Measurements from ENCODE around the gene SLC4A2. TPM values are rescaled to one million over a fixed set of nuclear protein-coding genes. Genes with fewer than 3 reads are reported as not detected.
A peak's percentile ranks its signal among the peaks of the same experiment; 100 is the strongest.

SLC4A2 gene
- total RNA-seq, 1 donor from 2014 or later, result 371 TPM

- no peaks in the 10 kb centered on the region for H3K27me3 Mint-ChIP-seq (ENCODE audit: low read depth)
Measured at GRCh38 chr7:151113344-151114150, 54.2 kb downstream of the SLC4A2 start.

GRCh38 chr7:151114151-151115090 is 55.0 kb downstream of the SLC4A2 start:
- H3K27me3 Mint-ChIP-seq (ENCODE audit: low read depth), result no peaks in the 10 kb centered on the region
- H3K9me3 Mint-ChIP-seq (ENCODE audit: low read depth), result no peaks in the 10 kb centered on the region
- peak overlapping the region; percentile 93 for H3K27ac Mint-ChIP-seq (ENCODE audit: unreplicated experiment)
- DNase-seq (ENCODE audit: low spot score), result no peak
- peaks cover 26% of the 10 kb centered on the region for H3K4me1 Mint-ChIP-seq (ENCODE audit: low read depth)
- H3K4me3 Mint-ChIP-seq (ENCODE audit: unreplicated experiment), result peak overlapping the region; percentile 62
- no peak for TF ChIP-seq CTCF (IDR thresholded peaks at IDR 0.05)
- peaks cover 8% of the 10 kb centered on the region for H3K36me3 Mint-ChIP-seq (ENCODE audit: low read depth)

More at GRCh38 chr7:151113344-151114150, 54.2 kb downstream of the SLC4A2 start:
- Mint-ChIP-seq H3K9me3 (ENCODE audit: low read depth) (no peaks in the 10 kb centered on the region), H3K4me1 (ENCODE audit: low read depth) (peaks cover 28% of the 10 kb centered on the region), H3K4me3 (ENCODE audit: unreplicated experiment) (peak overlapping the region; percentile 62), H3K36me3 (ENCODE audit: low read depth) (peaks cover under 1% of the 10 kb centered on the region), H3K27ac (ENCODE audit: unreplicated experiment) (peak overlapping the region; percentile 93)
- DNase-seq (ENCODE audit: low spot score), result no peak
- peak; percentile 38 for TF ChIP-seq CTCF (IDR thresholded peaks at IDR 0.05)

- Mint-ChIP-seq H3K9me3 (ENCODE audit: low read depth) (no peaks in the 10 kb centered on the region), H3K4me3 (ENCODE audit: unreplicated experiment) (peak overlapping the region; percentile 62), H3K4me1 (ENCODE audit: low read depth) (peaks cover 26% of the 10 kb centered on the region), H3K27me3 (ENCODE audit: low read depth) (no peaks in the 10 kb centered on the region), H3K36me3 (ENCODE audit: low read depth) (peaks cover 11% of the 10 kb centered on the region), H3K27ac (ENCODE audit: unreplicated experiment) (no peak overlapping the region)
- DNase-seq (ENCODE audit: low spot score), result no peak
- TF ChIP-seq CTCF (IDR thresholded peaks at IDR 0.05), result peak; percentile 32
Measured at GRCh38 chr7:151115121-151115835, 55.9 kb downstream of the SLC4A2 start.

- peaks cover 22% of the 10 kb centered on the region for H3K4me1 Mint-ChIP-seq (ENCODE audit: low read depth)
- peaks cover 17% of the 10 kb centered on the region for H3K36me3 Mint-ChIP-seq (ENCODE audit: low read depth)
- no peaks in the 10 kb centered on the region for H3K9me3 Mint-ChIP-seq (ENCODE audit: low read depth)
- no peak overlapping the region for H3K27ac Mint-ChIP-seq (ENCODE audit: unreplicated experiment)
- H3K4me3 Mint-ChIP-seq (ENCODE audit: unreplicated experiment), result peak overlapping the region; percentile 62
- no peak for DNase-seq (ENCODE audit: low spot score)
- H3K27me3 Mint-ChIP-seq (ENCODE audit: low read depth), result no peaks in the 10 kb centered on the region
- peak; percentile 18 for TF ChIP-seq CTCF (IDR thresholded peaks at IDR 0.05)
Measured at GRCh38 chr7:151115836-151116418, 56.5 kb downstream of the SLC4A2 start.

Measured in chondrocyte (in vitro differentiated cells).